Daoy (cell line): ENCODE measurements around the gene ESYT1. TPM values are rescaled to one million over a fixed set of nuclear protein-coding genes. Genes with fewer than 3 reads are reported as not detected.

Experiments
- DNase-seq: peaks from one replicate; pipeline ENCODE4 v3.0.0-alpha.2; 2015; ENCODE audit warnings: low read depth
- total RNA-seq: library from RNA; depleted of rRNA; stranded (reverse); fragments of >200 nt; shearing (Covaris generic); gene quantifications from 2 replicates; pipeline ENCODE4 v1.2.3, GENCODE V29; 2014

Gene ESYT1
- total RNA-seq, 1 experiment from 2014 or later: 69.6 TPM

DNA sequence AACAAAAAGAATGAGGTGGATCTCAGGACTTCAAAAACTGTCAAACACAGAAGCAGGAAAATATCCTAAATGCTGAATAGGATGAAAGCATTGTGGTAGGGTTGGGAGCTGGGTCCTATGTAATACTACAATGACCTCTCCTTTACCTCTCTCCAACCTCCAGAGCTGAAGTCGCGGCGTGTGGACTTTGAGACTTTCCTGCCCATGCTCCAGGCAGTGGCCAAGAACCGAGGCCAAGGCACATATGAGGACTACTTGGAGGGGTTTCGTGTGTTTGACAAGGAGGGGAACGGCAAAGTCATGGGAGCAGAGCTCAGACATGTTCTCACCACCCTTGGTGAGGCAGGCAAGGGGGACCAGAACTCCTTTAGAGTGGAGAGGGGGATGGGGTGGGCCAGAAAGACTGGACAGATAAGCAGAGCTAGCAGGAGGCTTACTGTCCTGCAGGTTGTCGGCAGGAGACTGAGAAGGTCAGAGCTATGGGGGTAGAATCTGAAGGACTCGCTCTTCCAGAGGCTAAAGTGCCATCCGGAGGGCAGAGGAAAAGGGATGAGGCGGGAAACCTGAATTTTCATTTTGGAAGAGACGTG is 27.3 kb downstream of the ESYT1 start:
- no peak for DNase-seq

DNA sequence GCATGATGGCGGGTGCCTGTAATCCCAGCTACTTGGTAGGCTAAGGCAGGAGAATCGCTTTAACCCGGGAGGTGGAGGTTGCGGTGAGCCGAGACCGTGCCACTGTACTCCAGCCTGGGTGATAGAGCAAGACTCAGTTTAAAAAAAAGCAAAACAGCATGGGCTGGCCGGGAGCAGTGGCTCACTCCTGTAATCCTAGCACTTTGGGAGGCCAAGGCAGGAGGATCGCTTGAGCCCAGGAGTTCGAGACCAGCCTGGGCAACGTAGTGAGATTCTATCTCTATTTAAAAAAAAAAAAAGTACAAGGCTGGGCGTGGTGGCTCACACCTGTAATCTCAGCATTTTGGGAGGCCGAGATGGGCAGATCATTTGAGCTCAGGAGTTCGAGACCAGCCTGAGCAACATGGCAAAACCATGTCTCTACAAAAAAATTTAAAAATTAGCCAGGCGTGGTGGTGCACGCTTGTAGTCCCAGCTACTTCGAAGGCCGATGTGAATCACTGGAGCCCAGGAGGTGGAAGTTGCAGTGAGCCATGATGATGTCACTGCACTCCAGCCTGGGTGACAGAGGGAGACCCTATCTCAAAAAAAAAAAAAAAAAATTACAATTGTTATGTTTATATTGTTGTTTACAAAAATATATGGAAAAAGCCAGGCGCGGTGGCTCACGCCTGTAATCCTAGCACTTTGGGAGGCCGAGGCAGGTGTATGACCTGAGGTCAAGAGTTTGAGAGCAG is 28.6 kb downstream of the ESYT1 start:
- DNase-seq: peak; percentile 60

DNA sequence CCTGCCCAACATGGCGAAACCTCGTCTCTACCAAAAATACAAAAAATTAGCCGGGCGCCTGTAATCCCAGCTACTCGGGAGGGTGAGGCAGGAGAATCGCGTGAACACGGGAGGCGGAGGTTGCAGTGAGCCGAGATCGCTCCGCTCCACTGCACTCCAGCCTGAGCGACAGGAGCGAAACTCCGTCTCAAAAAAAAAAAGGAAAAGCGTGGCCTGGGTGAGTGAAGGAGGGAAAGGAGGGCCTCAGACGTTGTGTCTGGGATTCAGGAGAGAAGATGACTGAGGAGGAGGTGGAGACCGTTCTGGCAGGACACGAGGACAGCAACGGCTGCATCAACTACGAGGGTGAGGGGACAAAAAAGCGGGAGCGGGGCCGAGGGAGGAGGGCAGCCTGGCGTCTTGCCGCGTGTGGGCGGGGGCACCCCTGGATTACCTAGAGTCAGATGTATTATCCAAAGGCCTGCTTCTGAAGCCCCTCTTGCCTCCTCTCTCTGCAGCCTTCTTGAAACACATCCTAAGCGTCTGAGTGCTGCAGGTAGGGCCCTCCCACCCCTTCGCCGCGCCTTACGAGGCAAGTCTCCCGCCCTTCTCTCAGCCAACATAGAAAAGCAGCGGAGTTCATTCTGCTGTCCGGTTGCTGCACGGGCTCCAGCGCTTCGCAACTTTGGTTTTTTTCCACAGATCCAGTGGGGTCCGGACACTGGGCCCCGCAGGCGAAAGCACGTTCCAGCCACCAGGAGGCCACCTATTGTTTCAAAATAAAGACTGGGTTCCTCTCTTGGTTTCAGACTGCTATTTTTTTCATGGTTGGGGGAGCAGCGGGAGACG is 29.3 kb downstream of the ESYT1 start:
- DNase-seq: peak; percentile 84

DNA sequence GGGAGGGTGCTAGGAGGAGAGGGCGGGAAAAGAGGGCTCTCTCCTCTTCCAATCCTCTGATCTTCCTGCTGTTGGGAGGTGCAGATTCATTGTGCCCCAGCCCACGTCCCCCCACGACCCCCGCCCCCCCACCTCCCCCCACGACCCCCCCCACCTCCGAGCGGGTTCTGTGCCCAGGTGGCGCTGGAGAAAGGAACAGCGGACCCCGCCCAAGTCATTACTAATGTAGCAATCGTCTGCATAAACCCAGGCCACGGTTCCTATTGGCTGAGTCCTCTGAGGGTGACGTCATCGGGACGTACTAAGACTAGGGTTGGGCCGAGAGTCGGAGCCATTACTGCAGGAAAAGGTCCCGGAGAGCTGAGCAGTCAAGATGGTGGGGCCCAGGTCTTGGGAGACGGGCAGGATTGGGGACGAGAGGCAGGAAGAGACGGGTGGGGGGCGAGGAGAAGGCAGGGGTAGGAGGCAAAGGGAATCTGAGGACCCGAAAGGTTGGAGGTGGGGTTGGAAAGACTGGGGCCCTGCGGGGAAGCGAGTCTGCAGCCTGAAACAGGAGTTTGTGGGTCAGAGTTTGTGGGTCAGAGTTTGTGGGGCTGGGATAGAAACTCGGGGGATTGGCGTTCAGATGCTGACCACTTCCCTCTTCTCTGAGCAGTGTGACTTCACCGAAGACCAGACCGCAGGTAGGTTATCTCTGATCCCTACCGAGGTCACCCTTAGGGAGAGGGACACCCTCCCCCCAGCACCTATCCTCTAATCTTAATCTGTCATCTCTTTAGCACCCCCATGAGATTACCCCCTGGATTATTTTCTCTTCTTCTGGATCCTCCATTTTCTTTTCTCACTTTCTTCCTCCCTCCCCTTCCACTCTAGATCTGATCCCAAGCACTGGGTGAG is 30.2 kb downstream of the ESYT1 start, which contains the start of gene MYL6:
Gene MYL6 (plus strand): TSS at position 331 of the 897 bp plus-strand sequence. CDS start 43 bp downstream, at position 374.
- DNase-seq: peak; percentile 98

DNA sequence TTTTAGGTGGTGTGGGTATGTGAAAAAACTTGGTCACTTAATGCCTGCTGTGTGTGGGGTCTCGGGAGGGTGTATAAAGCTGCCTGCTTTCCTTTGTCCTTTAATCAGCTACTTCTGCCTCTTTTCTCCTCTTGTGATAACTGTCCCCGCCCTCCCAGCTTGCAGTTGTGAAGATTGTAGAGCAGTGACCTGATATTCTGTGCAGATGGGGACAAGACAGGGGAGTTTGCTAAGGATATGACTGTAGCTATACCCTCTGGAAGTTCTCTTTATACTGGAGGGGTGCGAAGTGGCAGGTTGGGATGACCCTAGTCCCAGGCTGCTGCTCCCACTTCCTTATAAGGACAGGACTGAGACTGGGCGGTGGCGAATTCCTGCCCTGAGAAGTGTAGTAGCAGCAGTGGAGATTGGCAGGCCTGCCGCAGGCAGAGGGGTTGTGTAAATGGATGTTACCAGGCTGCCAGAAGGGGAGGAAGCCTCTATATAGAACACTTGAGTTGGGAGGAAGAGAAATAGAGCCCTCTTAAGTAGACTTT is 30.9 kb downstream of the ESYT1 start:
- DNase-seq: peak; percentile 74

DNA sequence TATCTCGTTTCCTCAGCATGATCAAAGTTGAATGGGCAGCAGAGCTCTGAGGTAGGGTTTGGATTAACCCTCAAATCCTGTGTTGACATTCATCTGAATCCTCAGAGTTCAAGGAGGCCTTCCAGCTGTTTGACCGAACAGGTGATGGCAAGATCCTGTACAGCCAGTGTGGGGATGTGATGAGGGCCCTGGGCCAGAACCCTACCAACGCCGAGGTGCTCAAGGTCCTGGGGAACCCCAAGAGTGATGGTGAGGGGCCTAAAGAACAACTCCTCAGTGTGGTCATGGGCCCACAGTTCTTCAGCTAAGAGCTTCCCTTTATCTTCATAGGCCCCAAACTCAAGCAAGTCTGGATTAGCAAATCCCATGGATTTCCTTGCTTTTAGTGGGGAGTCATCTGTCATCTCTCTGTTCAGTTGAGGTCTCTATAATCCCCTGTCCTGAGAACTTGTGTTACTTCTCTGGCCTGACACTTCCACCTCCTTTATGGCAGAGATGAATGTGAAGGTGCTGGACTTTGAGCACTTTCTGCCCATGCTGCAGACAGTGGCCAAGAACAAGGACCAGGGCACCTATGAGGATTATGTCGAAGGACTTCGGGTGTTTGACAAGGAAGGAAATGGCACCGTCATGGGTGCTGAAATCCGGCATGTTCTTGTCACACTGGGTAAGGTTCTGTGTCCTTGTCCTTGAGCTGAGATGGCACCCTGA is 31.6 kb downstream of the ESYT1 start:
- DNase-seq: no peak

DNA sequence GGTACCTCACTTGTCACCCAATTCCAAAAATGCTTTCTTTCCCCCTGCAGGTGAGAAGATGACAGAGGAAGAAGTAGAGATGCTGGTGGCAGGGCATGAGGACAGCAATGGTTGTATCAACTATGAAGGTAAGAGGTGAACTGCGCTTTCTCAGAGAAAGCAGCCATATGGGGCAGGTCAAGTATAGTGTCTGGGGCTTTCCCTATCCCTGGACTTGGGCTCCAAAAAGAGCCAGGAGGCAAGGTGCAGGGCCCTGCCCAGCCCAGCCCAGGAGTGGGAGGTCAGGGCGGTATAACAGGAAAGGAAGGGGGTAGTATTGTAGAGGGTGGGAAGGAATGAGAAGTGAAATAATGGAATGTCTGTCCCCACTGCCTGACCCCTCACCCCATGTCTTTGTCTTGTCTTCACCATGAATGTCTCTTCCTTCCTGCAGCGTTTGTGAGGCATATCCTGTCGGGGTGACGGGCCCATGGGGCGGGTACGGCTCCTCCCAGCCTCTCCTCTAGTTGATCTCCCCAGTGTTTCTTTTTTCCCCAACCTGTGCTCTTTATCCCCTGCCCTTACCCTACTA is 32.2 kb downstream of the ESYT1 start:
- DNase-seq: peak; percentile 32

DNA sequence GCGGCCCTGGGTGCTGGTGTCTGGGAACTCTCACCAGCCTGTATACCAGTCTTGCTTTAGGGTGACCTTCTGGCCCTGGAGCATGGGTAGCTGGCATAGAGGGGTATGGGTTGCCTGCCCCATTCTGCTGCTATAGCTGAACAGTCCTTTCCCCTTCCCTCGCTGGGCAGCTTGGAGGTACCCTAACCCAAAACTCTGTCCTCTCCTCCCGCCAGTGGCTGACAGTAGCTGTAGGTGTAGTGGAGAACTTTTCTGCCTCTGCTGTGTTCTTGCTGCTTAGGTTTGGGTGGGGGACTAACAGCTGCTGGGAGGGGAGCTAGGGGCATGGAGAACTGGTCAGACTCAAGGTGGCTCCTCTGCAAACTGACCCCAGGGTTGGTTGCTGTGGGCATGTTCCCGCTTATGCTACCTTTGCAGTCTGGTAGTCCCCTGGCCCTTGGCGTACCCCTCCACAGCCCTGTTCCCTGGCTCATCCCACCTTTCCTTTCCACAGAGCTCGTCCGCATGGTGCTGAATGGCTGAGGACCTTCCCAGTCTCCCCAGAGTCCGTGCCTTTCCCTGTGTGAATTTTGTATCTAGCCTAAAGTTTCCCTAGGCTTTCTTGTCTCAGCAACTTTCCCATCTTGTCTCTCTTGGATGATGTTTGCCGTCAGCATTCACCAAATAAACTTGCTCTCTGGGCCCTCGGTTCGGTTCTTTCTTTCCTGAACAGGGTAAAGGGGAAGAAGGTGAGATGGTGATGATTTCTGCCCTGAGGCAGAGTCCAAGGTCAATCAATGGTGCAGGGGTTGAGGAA is 33.0 kb downstream of the ESYT1 start:
- DNase-seq: no peak

DNA sequence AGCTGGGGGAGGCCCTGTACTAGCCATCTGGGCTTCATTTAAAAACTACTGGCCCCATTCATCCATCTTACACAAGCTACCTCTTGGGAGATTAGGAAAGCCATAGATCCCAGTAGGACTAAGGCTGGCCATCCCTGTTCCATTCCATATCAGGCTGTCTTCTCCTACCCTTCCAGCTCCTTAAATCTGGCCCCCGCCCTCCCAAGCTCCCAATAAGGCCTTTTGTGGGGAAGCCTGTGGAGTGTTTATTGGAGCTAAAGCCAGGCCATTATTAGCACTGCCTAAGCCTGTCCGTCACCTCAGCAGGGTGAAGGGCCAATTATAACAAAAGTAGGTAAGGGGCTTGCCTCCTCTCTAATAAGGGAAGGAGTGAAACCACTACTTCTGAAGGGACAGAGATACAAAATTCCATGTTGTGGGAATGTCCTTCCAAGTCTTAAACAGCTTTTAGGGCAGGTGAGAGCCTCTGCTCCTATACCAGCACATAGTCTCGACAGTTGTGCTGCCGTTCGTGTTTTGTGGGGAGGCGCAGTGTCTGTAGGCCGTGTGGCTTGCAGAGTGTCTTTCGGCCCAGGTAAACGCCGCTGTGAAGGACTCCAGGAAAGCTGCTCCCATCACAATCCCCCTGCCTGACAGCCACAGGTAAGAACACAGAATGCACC is 33.8 kb downstream of the ESYT1 start:
- no peak for DNase-seq

DNA sequence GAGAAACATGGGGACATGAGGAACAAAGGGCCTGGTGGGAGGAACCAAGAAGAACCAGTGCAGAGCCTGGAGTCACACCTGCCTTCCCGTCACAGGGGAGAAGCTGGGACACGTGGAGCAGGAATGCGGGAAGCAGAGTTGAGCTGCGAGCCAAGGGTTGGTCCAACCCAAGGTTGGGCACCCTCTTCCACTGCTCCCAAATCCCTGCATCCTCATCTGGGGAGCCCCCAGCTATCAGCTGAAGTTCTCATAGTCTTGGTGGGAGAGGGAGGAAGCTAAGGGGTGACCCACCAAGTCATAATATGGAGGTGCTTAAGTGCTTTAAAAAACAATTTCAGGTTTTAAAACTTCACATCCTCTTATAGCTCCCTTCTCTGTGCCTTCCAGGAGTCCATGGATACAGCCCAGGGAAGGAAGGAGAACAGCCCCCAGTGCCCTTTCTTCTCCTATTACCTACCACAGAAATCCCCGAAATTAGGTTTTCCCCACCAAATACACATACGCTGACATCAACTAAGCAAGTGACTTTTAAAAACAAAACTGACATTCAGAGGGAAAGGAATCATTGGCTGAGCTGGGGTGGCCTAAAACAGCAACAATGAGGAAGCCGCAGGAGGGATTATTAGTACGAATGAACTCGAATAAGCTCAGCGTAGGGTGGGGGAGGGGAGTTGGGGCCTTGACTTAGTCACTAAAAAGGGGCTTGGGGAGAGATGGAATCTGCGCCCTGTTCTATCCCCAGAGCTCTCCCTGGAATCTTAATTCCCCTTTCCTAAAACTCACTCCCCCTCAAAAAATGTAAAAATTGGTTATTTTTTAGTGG is 34.6 kb downstream of the ESYT1 start:
- no peak for DNase-seq

DNA sequence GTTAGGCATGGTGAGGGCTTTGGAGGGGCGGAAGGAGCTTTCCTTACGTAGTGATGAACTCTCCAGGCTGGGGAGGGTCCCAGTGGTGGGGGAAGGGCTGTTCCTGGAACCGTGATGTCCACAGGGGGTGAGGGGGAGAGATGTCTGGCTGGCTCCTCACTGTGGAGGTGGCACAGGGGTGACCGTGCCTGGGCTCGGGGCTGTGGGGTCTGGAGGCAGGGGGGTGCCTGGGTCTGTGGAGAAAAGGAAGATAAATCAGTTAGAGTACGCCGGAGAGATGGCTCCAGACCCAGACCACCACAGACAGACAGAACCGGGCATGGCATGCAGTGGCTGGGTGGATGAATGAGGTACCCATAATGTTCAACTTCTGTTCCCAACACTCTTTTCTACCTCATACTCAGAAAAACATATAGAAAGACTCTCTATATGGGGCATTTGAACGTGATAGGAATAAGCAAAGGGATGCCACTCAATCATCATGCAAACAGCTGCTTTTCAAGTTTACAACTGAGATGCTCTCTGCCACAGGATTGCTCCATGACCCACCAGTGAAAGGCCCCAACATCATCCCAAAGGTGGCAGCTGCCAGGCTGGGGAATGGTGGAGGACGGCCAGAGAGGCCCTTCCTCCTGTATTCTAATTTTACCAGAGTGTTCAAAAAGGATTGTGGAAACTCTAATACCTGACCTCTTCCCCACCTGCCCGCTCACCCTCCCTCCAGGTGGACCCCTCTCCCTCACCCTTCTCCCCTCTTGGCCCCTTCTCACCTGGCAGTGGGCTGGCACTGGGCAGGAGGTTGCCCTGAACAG is 35.7 kb downstream of the ESYT1 start:
- DNase-seq: no peak

DNA sequence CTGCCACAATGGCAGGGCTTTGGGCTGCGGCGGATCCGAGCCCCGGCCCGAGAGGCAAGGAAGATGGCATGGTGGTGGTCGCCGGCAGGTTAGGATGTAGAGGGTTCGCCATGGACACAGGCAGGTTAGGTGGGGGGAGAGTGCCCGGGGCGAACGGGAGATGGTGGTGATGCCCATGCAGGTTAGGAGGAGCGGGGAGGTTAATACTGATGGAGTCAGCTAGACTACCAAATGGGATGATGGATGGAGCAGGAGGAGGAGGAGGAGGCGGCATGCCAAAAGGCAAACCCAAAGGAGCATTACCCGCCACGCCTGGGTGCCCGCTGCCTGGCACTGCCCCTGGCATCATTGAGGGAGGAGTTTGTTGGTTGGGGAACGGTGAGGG is 36.3 kb downstream of the ESYT1 start:
- DNase-seq: no peak

DNA sequence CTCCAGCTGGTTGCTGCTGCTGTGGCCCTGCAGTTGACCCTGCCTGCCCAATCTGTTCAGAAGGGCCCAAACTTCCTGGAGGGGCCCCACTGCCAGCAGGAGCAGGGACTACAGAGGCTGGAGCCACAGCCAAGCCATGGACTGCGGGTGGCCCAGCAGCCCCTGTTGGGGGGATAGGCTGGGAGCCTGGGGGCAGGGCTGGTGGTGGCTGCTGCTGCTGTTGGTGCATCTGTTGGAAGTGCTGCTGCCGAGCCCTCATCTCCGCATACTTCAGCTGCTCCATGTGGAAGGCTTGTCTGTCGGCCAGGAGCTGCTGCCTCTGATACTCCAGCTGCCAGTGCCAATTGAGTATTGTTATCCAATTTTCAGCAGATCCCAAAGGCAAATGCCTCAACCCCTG is 37.3 kb downstream of the ESYT1 start:
- no peak for DNase-seq

DNA sequence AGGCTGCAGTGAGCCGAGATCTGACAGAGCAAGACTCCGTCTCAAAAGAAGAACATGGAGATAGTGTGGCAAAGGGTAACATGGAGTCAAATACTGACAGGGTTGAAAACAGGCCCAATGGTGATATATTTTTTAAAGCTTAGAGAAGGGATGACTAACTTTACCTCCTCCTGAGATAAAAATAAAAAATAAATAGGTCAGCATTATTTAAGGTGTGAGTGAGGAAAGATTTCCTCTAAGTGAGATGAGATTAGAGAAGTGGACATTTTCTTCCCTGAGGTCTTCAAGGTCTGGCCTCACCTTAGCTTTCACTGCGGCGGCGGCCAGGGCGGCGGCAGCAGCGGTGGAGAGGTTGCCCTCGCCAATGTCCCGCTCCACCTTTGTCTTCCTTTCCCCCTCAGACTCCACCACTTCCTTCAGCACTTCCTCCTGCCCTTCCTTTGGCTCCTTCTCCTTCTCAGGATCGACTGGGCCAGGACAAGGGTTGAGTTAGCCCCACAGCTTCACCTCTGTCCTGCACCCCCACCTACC is 41.2 kb downstream of the ESYT1 start:
- DNase-seq: no peak

DNA sequence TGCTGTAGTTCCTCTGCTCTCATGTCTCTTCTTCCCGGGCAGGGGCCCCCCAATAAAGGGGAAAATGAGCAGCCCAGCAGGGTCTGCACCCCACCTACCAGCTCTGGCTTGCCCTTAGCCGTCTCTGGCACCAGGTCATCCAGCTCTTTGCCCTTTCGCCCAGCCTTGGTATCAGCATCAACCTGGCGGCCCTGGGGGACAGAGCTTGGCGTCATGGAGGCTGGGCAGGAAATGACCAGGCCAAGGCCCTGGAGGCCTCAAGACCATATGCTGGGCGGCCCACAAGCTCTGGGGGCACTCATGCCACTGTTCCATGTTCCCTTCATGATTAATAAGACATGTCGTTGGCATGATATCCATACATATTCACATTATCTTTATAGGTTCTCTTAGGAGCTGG is 44.8 kb downstream of the ESYT1 start:
- no peak for DNase-seq

DNA sequence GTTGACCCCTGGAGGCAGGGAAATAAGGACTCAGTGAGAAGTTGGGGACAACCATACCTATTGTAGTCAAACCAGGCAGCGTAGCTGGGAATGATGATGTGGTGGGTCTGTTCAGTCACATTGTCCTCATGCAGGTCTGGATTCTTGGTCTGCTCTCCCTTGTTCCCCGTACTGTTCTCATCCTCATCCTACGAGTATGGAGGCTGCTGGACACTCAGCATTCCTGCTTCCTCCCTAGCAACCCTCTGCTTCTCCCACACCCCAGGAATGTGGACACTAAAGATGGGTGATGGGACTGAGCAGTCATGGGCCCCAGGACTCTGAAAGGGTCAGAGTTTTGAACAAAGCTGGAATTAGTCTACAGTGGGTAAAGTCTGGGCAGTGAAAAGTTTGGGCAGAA is 50.3 kb downstream of the ESYT1 start:
- DNase-seq: no peak

DNA sequence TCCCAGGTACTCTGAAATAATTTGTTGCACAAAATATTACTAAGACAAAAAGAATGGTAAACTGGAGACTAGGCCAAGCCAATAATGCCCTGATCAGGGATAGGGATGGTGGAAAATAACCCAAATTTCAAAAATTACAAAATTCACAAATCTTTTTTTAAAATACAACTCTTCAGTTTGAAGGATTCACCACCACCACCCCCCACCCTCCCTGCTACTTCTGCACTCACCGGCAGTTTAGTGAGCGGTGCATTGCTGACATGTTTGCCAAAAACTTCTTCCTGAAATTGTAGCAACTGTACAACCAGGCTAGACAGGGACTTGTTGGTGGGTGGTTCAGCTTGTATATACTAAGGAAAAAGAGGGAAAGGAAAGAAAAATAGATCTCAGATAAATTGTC is 58.9 kb downstream of the ESYT1 start:
- no peak for DNase-seq
